K562 (cell line): Measurements from ENCODE around the gene MAP3K6. TPM values are rescaled to one million over a fixed set of nuclear protein-coding genes. Genes with fewer than 3 reads are reported as not detected.

Experiments
- ELK3 ChIP-seq: fragments of 450-650 bp; formaldehyde crosslinking; IDR thresholded peaks from 2 replicates; pipeline ENCODE4 v1.4.0; 2020; ENCODE audit warnings: mild to moderate bottlenecking
- IRF2 ChIP-seq: sonication (generic); formaldehyde crosslinking; IDR thresholded peaks from 2 replicates; pipeline ENCODE4 v1.8.1; 2022; ENCODE audit warnings: mild to moderate bottlenecking, missing genetic modification reagents
- MBD2 ChIP-seq: sonication (generic); IDR thresholded peaks from 2 replicates; pipeline ENCODE4 v1.6.1; 2016; ENCODE audit warnings: low read depth, borderline replicate concordance
- NKRF ChIP-seq: fragments of 450-650 bp; IDR thresholded peaks from 2 replicates; pipeline ENCODE4 v1.6.1; 2016; ENCODE audit warnings: borderline replicate concordance
- SIRT6 ChIP-seq: IDR thresholded peaks from one replicate; pipeline ENCODE4 v1.6.1; 2012; ENCODE audit warnings: low read depth, mild to moderate bottlenecking, control low read depth, inconsistent platforms, low read length, moderate library complexity
- SRF ChIP-seq, 2 experiments: fragments of 250-450, 450-650 bp in 1 of 2; sonication (Bioruptor Pico) in 1 of 2; sonication (generic) in 1 of 2; formaldehyde crosslinking; IDR thresholded peaks; 2 replicates each; pipeline versions ENCODE4 v1.5.0 to v1.5.1; 2020 to 2022; ENCODE audit warnings: mild to moderate bottlenecking in 1 of 2, missing genetic modification reagents in 1 of 2
- TBP ChIP-seq: optimal IDR thresholded peaks from 2 replicates; pipeline ENCODE3; 2011; ENCODE audit warnings: low read depth, low read length, improper control_type of control experiment
- UBTF ChIP-seq, 2 experiments: IDR thresholded peaks; 2 replicates each; pipeline ENCODE4 v1.6.1; 2012; ENCODE audit warnings: improper control_type of control experiment in 2 of 2, low read depth in 2 of 2, low read length in 2 of 2, borderline replicate concordance in 1 of 2
- ZBTB2 ChIP-seq: fragments of 450-650 bp; IDR thresholded peaks from 2 replicates; pipeline ENCODE4 v1.6.1; 2016; ENCODE audit warnings: antibody characterized with exemption
- ZHX1 ChIP-seq: fragments of 150-350 bp; conservative IDR thresholded peaks from 2 replicates; pipeline ENCODE4 v1.6.1; 2014; ENCODE audit warnings: low read length
- polyA plus RNA-seq, 8 experiments: library from polyadenylated mRNA; depleted of rRNA in 4 of 8; stranded (reverse) in 5 of 8; unstranded in 3 of 8; fragments of >200 nt; fragmentation: Nextera tagmentation in 2 of 8; fragmentation: Illumina TruSeq in 1 of 8; extraction: Ambion mirVana in 2 of 8; extraction: Trizol in 1 of 8; gene quantifications; 2 replicates each; pipeline versions ENCODE4 v1.2.1 to v1.2.3, GENCODE V29; 2011 to 2014; ENCODE audit warnings: inconsistent platforms in 1 of 8, missing spikeins in 1 of 8
- total RNA-seq, 7 experiments: library from RNA; depleted of rRNA in 6 of 7; stranded (reverse); fragments of >200 nt in 6 of 7; fragmentation: Illumina TruSeq in 2 of 7; extraction: Trizol in 2 of 7; gene quantifications; 2 replicates each; pipeline versions ENCODE4 v1.2.1 to v1.2.3, GENCODE V29; 2011 to 2021; ENCODE audit warnings: low replicate concordance in 1 of 7
- TF ChIP-seq, protein P1 (sequence below): sonication (generic); formaldehyde crosslinking; IDR thresholded peaks from 2 replicates; pipeline ENCODE4 v1.8.0; 2023; ENCODE audit warnings: mild to moderate bottlenecking, missing genetic modification reagents

The MAP3K6 gene
- total and polyA plus RNA-seq, 9 of the 15 experiments (the other 6 are each of a cell fraction or from before 2014, with no cell fraction given), result 0.99 to 21.9 (median 7.0) TPM

GRCh38 chr1:27377760-27378495 is 11.2 kb upstream of the MAP3K6 start (continued):
- TF ChIP-seq ELK3 (CRISPR knock-in tag), result no peak
- TF ChIP-seq, protein P1, sequence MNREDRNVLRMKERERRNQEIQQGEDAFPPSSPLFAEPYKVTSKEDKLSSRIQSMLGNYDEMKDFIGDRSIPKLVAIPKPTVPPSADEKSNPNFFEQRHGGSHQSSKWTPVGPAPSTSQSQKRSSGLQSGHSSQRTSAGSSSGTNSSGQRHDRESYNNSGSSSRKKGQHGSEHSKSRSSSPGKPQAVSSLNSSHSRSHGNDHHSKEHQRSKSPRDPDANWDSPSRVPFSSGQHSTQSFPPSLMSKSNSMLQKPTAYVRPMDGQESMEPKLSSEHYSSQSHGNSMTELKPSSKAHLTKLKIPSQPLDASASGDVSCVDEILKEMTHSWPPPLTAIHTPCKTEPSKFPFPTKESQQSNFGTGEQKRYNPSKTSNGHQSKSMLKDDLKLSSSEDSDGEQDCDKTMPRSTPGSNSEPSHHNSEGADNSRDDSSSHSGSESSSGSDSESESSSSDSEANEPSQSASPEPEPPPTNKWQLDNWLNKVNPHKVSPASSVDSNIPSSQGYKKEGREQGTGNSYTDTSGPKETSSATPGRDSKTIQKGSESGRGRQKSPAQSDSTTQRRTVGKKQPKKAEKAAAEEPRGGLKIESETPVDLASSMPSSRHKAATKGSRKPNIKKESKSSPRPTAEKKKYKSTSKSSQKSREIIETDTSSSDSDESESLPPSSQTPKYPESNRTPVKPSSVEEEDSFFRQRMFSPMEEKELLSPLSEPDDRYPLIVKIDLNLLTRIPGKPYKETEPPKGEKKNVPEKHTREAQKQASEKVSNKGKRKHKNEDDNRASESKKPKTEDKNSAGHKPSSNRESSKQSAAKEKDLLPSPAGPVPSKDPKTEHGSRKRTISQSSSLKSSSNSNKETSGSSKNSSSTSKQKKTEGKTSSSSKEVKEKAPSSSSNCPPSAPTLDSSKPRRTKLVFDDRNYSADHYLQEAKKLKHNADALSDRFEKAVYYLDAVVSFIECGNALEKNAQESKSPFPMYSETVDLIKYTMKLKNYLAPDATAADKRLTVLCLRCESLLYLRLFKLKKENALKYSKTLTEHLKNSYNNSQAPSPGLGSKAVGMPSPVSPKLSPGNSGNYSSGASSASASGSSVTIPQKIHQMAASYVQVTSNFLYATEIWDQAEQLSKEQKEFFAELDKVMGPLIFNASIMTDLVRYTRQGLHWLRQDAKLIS (CRISPR knock-in tag), result no peak
- no peak for TF ChIP-seq NKRF
- TF ChIP-seq MBD2, result 0 out of 2 replicates have a peak, but pooled peaks have one; percentile 28
- no peak for TF ChIP-seq IRF2 (CRISPR knock-in tag)
- TF ChIP-seq ZBTB2, result peak; percentile 14; the same call in 1 of the 2 replicates
- peak; percentile 44 for TF ChIP-seq TBP
- no peak for TF ChIP-seq SRF (CRISPR knock-in tag; IDR thresholded peaks at IDR 0.05)
- no peak for TF ChIP-seq SIRT6
- no peak for TF ChIP-seq ZHX1
- peak in 1 of 2 experiments; percentile 58; a peak in 1 of 4 replicates for TF ChIP-seq UBTF (IDR thresholded peaks at IDR 0.05; ENCODE audit: borderline replicate concordance in 1 of 2, low read depth in 2 of 2, low read length in 2 of 2)
